ENCODE data around the gene AREL1. TPM values are rescaled to one million over a fixed set of nuclear protein-coding genes. Genes with fewer than 3 reads are reported as not detected.

The AREL1 gene
- total RNA-seq, 1 experiment from 2014 or later, result 25.8 TPM

DNA sequence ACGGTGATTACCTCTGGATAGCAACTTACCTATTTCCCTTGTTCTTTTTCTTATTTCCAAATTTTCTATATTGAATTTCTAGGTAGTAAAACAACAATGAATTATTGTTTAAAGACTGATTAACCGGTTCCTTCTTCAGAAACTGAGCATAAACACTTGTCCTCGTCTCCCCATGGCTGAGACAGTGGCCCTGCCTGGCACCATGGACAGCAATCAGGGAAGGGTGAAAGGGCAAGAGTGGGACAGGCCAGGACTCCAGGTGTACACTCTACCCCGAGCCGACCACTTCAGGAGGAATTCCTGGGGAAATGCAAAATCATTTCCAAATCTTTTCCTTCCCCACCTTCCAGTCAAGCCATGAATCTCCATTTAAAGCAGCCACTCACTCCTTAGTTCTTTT, 52.0 kb downstream of the AREL1 start:
- no peak for DNase-seq (ENCODE audit: low read depth)

DNA sequence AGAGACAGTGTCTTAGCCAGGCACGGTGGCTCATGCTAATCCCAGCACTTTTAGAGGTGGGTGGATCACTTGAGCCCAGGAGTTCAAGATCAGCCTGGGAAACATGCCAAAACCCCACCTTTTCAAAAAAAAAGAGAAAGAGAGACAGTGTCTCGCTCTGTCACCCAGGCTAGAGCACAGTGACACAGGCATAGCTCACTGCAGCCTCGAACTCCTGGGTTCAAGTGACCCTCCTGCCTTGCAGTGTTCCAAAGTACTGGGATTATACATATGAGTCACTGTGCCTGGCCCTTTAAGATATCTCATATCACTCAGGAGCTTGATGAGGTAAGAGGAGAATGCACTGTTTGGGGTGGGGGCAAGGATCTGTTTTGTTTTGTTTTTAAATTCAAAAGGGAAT, 52.7 kb downstream of the AREL1 start:
- peak; percentile 27 for DNase-seq (ENCODE audit: low read depth)

DNA sequence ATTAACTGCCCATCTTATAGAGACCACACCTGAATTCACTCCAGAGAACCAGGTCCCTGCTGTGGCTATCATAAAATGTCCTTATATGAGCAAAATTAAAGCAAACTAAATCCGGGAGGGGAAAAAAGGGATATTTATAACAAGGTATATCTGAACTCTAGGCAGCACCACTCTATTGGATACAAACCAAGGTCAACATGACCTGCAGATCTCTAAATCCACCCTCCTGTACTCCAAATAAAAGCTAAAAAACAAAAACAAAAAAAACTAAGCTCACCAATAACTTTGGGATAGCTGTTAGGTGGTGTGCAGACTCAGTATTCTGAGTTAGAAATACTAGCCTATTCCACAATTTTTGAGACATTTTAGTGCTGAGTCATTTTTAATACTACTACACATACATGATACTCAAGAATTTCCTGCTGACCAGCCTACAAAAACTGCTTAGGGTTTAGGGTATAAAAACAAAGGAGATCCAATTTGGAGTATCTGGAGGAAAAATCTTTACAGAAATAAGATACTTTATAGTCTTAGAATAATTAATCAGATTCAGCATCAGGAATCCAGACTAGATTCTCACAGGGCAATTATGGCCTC, 54.2 kb downstream of the AREL1 start:
- DNase-seq (ENCODE audit: low read depth), result peak; percentile 67

DNA sequence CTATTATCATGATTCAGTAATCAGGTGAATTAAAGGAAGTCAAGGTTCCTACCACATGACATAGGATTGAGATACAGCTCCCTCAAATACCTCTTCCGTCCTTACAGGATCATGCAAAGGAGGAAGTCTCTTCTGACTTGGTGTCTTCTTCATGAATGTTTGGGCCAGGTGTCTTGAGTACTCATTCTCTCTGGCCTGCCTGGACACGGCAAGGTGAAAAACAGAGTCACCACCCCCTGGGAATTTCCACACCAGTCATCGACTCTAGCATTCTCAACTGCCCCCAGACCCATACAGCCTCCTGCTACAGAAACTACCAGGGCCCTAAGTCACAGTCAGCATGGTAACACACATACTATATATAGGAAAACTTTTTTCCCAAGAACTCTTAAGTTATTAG, 55.9 kb downstream of the AREL1 start:
- DNase-seq (ENCODE audit: low read depth), result no peak

DNA sequence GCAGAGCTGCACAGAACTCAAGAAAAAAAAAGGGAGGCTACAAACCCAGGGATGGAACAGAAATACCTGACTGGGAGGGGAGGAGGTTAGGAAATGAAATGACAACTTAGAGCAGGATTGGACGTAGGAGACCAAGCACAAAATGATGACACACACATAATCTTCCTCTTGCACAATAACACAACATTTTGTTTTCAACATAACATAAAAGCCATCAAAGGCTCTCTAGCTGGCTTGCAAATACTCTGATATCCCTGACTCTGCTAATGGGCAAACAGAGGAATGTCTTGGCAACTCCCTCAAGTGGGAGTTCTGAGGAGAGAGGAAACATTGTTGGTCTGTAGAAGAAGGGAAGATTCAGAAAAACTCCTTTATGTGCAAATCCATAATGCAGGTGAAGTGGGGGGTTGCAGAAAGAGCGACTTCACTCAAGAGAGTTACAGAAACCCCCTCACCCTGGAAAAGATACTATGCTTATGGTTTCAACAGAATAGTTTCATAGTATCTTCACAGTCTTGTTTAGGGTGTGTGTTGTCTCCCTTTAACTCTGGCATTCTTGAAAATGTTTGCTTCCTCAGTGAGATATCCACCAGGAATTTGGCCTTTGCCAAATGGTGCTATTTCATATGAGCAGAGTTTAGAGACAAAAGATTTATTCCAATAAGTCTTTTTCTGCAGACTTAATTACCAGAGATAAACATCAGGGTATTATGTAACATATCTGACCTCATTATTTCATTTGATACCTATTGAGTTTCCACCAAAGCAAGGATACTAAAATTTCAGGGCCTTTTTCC, 57.1 kb downstream of the AREL1 start:
- DNase-seq (ENCODE audit: low read depth), result peak; percentile 55

DNA sequence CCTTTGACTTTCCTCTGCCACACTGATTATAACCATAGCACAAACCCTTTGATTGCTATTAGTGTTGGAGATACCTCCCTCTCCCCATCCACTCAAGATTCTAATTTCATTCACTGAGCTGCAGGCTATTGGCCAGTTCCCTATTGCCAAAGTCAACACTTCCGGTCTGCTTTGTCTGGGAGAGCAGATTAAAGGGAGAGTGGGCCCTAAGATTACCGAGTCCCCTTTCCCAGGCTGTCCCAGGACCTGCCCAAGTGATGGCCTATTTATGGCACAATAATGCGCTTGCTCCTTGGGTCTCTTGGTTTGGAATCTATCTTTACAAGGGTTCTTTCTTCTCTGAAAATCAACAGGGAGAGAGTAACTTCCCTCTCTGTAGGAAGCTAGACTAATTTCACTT, 57.9 kb downstream of the AREL1 start:
- no peak for DNase-seq (ENCODE audit: low read depth)

DNA sequence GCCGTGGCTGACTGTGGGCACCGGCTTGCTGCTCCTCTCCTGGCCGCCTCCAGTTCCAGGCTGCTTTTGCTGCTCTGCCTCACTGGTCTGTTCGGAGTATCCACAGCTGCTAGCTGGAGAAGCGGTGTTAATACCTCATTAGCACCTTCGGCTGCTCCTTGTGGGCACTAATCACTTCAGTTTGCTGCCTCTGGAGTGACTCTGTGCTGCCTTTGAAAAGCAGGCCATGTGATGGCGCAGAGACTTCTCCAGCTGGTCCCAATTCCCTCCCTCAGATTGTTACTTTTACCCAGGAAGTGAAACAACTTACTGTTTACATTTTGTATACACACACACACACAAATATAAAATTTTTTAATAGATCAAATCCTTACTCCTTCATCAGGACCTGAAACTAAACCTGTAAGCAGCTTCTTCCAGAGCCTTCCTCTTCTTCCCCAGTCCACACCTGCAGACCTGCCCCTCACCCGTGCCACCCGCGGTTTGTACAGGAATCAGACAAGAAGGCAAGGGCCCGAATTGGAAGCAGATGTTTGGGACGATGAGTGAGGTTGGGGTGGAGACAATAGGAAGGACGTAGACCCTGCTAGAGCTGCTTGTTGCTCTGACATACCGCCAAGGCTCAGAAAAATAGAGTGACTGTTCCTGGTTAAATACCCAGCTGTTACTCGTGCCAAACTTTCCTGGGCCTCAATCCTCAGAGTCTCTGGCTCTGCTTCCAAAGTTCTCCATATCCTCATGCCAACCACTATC, 59.3 kb downstream of the AREL1 start:
- no peak for DNase-seq (ENCODE audit: low read depth)

DNA sequence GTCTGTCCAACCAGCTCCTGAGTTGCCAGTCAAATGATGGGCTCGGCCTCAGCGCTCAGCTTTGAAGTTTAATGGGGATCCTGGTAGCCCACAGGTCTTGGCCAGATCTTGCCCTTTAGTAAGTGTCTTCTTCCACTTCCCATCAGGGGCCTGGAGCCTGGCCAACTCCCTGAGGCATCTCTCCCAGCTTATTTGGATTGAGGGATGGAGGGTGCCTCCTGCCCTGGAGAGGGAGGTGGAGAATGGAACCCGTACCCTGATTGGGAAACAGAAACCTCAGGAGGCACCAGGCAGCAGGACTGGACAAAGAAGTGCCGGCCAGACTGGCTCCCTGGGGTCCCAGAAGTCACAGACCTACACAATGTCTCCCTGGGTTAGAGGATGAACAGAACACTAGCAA, 60.3 kb downstream of the AREL1 start:
- peak; percentile 75 for DNase-seq (ENCODE audit: low read depth)

DNA sequence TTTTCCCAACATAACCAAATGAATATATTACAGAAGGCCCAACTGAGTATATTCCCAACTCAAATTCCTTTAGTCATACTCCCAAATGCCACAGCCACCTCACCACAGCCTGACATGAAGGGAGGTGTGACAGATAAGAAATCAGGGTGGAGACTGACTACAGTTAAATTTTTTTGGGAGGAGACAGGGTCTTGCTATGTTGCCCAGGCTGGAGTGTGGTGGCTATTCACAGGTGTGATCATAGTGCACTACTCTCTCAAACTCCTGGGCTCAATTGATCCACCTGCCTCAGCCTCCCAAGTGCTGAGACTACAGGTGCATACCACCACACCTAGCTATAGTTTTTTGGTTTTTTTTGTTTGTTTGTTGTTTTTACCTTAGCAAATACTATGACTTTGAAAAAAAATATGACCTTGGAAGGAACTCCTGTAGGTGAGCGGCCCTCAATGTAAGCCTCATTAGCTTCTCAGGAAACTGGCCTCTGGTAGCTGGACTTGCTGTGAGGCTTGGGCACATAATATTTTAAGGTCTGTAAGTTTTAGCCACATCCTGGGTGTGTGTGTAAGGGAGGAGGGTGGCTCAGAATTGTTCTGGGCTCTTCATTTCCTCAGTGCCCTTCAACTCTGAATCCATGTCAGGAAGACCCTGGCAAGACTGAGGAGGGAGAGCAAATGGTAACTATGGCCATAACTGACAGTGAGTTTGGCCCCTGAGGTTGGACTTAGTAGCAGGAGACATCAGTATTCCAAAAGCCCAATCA, 61.8 kb downstream of the AREL1 start:
- no peak for DNase-seq (ENCODE audit: low read depth)

DNA sequence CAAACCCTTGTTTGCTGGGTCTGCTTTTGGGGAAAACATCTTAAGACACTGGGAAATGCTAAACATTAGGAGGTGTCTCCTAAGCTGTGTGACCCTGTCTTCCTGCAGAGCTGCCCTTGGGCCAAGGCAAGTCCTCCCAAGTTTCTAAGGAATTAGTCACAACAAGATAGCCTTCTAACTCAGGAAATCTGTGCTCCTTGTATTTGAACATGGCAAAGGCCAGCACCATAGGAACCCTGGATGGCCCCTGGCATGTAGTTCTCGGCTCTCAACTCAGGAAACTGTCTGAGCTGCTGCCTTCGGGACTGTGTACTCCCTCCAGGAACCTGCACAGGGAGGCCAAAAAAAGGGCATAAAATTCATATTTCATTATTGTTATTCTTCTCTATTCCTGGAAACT, 63.2 kb downstream of the AREL1 start:
- peak; percentile 67 for DNase-seq (ENCODE audit: low read depth)

DNA sequence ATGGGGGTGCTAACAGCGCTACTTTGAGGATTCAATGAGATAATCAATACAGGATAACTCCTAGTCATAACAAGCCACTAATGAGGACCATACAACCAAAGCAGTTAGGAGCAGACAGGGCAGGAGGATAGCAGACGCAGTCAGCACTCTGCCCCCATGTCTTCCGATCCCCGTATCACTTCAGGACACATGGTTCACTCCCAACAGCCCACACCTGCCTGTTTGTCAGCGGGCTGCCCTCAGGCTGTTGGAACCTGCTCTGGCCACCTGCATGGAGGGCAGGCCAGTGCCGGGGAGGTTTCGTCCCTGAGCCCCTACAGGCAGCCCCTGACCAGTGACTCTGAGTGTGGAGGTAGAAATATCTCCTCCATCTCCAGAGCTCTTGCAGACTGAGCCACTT, 63.7 kb downstream of the AREL1 start:
- DNase-seq (ENCODE audit: low read depth), result no peak

DNA sequence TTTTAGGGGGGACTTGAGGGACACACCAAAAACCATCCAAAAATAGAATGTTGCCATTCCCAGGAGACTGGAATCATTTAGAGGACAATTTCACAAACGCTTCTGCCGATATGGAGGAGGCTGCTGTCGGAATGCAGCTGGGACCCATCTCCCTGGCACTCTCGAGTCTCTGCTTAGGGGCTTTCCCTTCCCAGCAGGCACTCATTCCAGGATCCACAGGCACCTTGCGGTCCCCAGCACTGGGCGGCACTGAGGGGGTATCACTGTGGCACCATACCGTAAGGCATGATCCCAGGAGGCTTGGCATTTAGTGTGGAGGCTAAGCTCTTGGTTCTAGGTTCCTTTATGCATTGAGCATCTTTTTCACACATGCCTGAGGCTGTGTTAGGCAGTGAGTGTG, 64.3 kb downstream of the AREL1 start:
- no peak for DNase-seq (ENCODE audit: low read depth)

DNA sequence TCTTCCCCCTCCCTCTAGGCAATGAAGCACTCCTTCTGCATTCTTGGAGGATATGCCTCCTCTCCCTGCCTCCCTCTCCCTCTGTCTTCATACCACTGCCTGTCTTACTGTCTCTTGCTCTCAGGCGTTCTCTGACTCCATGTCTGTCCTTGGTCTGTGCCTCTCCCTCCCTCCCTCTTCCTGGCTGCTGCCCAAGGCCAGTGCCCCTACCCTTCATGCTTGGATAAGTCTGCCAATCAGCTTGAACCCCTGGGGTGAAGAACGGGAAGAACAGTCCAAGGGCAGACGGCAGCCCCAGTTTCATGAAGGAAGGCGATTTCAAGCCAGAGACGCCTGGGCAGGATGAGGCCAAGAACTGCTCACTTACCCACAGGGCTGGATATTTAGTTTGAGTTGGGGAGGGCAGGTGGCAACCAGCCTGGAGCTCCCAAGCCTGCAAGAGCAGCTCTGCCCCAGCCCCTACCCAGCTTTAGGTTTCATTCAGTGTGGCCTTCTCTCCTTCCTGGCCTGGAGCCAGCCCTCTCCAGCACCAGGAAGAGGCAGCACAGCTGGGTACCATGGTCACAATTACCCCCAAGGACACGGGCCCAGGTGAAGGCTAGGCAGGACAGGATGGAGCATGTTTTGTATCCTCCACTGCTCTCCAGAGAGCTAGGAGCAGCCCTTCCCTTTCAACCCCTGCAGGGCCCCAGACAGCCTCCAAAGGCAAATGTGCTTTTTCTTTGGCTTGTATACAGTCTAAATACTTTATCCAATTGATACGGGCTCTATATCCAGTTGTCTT, 65.0 kb downstream of the AREL1 start:
- no peak for DNase-seq (ENCODE audit: low read depth)

DNA sequence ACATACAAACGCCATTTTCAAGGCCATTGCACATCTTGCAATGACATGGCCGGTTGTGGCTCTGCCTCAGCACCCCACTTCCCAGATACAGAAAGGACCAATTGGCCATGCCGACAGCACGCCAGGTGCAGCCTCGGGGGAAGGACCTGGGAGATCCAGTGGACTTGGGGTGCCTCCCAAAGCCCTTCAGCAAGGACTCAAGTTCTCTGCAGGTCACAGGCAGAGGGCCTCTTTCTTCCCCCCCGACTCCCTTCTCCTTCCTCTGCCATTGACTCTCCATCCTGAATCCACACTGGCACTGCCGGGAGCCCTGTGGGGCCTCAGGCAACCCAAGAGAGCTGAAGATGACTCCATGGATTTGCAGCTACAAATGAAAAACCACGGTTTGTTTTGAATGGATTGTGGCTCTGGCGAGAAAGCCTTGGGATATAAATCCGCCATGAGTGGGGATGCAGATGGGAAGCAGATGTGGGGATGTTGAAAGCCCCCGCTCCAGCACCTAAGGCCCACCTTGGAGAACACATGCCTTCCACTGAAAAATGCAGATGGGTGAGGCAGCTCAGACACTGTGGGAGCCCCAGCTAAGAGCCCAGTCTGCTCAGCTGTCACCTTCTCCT, 65.7 kb downstream of the AREL1 start:
- no peak for DNase-seq (ENCODE audit: low read depth)

DNA sequence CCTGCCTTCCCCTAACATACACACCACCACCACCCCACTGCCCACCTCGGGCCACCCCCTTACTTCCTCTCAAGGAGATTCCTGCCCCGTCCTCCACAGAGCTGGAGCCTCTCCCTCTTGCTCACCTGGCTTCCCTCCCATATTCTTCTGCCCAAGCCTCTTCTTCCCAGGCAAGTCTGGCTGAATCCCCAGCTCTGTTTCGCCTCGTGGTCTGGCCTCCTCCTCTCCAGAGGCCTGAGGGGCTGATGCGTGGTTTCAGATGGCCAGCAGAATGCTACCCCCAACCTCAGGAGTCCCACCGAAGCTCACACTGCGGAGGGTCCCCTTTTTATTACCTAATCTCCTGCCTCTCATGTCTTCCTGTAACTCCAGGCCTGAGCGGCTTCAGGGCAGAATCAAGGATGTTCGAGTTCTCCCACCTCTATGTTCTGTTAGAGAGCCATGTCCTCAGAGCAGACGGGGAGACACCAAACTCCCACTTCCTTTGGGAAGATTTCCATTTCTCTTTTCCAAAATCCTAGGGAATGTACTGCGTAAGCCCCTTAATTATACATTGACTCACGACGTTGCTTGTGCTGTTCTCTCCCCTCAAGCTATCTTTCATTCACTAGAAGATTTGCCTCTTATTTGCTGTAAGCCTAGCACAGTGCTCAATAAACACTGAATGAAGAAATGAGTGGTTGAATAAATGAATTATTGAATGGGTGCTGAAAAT, 67.0 kb downstream of the AREL1 start:
- DNase-seq (ENCODE audit: low read depth), result no peak

DNA sequence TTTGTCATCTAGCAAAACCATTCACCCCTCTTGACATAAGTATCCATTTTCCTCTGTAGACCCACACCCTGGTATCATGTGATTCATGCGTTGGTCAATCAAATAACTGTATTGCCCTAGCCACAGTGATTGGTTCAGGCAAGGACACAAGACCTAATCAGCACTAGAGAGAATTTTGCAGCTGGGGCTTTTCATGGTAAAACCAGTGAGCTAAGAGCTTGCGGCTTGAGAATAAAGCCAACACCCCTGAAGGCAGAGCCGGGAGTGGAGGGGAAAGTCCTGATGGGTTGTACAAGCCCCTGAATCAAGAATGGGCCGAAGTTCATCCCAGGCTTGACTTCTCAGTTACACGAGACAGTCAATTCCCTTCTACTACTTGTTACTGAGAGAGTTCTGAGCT, 67.6 kb downstream of the AREL1 start:
- DNase-seq (ENCODE audit: low read depth), result no peak

DNA sequence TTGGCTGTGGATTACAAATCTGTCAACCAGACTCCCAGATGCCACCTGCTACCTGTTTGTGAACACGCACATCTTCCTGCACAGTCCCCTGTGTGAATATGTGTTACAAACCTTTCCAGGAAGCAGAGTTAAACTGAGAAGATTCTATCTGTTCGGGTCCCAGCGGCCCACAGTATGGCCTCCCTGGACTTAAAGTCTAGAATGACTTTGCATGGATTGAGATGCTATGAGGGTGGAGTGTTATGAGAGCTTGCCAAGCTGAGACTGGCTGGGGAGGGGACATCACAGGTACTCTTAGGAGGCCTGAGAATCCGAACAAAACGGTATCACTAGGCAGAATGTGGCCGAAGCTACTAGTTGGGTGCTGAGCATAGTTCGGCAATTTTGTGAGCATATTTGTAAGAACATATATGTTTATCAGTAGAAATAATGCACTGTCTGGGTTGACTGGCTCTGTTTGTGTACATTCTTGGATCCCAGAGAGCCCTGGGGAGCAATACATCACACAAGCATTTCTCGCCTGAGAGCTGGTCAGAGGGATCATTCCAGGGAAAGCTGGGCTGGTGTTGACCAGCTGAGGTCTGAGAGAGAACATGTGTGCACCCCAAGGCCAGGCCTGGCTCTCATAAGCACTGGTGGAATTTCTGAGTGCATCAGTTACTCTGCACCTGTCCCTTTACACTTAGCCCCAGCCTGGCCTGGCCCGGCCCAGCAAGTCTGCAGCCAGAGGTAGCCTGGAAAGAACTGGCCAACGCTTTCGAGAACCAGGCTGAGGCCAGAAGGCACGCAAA, 71.1 kb downstream of the AREL1 start:
- DNase-seq (ENCODE audit: low read depth), result no peak

DNA sequence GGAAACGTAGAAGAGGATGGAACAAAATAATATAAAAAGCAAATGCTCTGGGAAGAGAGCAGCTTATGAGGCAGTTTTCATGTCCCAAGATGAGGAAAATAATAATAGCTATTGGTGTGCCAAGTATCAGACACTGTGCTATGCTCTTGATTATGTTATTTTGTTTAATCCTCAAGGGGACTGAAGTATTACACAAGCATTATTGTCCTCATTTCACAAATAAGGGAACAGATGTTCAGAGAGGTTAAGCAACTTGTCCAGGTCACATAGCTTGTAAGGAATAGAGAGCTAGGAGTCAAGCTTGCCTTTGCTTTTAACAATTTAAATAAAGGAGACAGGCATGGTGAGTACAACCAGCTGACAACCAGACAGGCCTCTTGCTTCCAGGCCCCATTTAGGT, 73.9 kb downstream of the AREL1 start:
- DNase-seq (ENCODE audit: low read depth), result no peak

DNA sequence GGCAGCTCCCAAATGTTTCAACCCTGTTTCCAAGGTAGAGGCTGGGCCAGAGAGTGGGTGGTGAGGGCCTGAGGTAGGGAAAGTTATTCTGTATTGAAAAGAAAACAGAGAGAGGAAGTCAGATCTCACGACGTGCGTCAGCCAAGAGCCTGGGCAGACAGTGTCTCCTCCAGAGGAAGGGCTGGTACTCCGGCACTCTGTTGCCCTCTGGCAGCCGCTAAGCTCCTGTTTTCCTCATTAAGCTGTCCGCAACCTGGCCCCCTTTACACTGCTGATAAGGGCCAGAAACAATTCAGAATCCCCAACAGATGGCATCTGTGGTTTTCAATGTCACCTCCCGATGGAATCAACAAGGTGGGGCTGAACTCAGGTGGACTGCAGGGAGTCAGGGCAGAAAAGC, 74.8 kb downstream of the AREL1 start:
- DNase-seq (ENCODE audit: low read depth), result no peak

DNA sequence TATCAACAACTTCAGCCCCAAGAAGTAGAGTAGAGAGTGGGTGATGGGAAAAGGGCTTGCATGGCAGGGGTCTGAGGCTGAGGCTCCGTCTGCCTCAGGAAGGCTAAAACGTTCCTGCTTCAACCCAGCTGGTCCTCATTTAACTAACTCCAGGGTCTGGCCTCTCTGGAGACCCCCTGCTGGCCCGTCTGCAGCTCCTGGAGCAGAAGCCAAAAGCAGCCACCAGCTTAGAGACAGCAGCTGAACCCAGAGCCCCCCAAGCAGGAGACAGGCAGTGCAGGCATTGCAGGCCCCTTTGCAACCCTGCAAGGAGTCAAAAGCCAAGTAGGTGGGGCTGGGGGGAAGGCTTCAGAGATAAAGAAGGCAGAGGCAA, 75.7 kb downstream of the AREL1 start:
- DNase-seq (ENCODE audit: low read depth), result no peak
